AG08395 (cell line): ENCODE measurements around the gene NRROS.

Source experiments
- DNase-seq: peaks from one replicate; pipeline ENCODE4 v3.0.0; 2012; ENCODE audit warnings: mixed read lengths, low spot score

NRROS gene

GRCh38 chr3:196650740-196651311, 11.3 kb downstream of the NRROS start:
- peak; percentile 99 for DNase-seq

GRCh38 chr3:196651819-196652218, 12.3 kb downstream of the NRROS start:
- no peak for DNase-seq

- DNase-seq = no peak
These were observed 13.7 kb downstream of the NRROS start for GRCh38 chr3:196652961-196653795.

- no peak for DNase-seq
These were observed 14.7 kb downstream of the NRROS start for GRCh38 chr3:196654006-196654734.

GRCh38 chr3:196654735-196655090, 15.2 kb downstream of the NRROS start:
- DNase-seq = no peak

GRCh38 chr3:196655496-196655895, 16.0 kb downstream of the NRROS start:
- DNase-seq = no peak

- no peak for DNase-seq
These were observed 16.7 kb downstream of the NRROS start for GRCh38 chr3:196656213-196656612.

GRCh38 chr3:196659901-196660351, 20.4 kb downstream of the NRROS start:
- DNase-seq = no peak

- DNase-seq = no peak
These were observed 21.1 kb downstream of the NRROS start for GRCh38 chr3:196660381-196661166.

- no peak for DNase-seq
These were observed 21.9 kb downstream of the NRROS start for GRCh38 chr3:196661400-196661799.

- no peak for DNase-seq
These were observed 22.5 kb downstream of the NRROS start for GRCh38 chr3:196662033-196662432.

GRCh38 chr3:196662711-196663571, 23.4 kb downstream of the NRROS start:
- DNase-seq = peak; percentile 31

GRCh38 chr3:196666001-196666867, 26.7 kb downstream of the NRROS start:
- peak; percentile 46 for DNase-seq

- no peak for DNase-seq
These were observed 27.7 kb downstream of the NRROS start for GRCh38 chr3:196667056-196667825.

- no peak for DNase-seq
These were observed 30.8 kb downstream of the NRROS start for GRCh38 chr3:196670339-196670738.

GRCh38 chr3:196673632-196674031, 34.1 kb downstream of the NRROS start:
- DNase-seq = no peak

- no peak for DNase-seq
These were observed 37.9 kb downstream of the NRROS start for GRCh38 chr3:196677353-196677752.

- no peak for DNase-seq
These were observed 38.4 kb downstream of the NRROS start for GRCh38 chr3:196677931-196678330.
